DND-41 (cell line): ENCODE data around the gene FBXO24.

Source experiments
- ATAC-seq: fragments of 200-7000 bp; cut with Tn5 transposase; 3 replicates; pipeline ENCODE4 v1.9.1; 2021; ENCODE audit warnings: low read depth; ENCODE audit not compliant: insufficient read depth
- DNase-seq: peaks from one replicate; pipeline ENCODE4 v3.0.0-alpha.2; 2020
- H2AFZ ChIP-seq: 2 replicates; pipeline ENCODE4 v1.6.0; 2012; ENCODE audit warnings: low read depth, low read length
- H3K27ac ChIP-seq: 2 replicates; pipeline ENCODE4 v1.5.1; 2012; ENCODE audit warnings: low read length, inconsistent platforms
- H3K27me3 ChIP-seq: fragments of 200-600 bp; sonication (generic); 2 replicates; pipeline ENCODE4 v1.6.0; 2012; ENCODE audit warnings: low read length, mild to moderate bottlenecking, inconsistent platforms; ENCODE audit not compliant: insufficient read depth, poor library complexity
- H3K36me3 ChIP-seq: 2 replicates; pipeline ENCODE4 v1.5.1; 2012; ENCODE audit warnings: low read length, inconsistent platforms; ENCODE audit not compliant: insufficient read depth
- H3K4me1 ChIP-seq: 2 replicates; pipeline ENCODE4 v1.5.1; 2012; ENCODE audit warnings: mild to moderate bottlenecking, low read length; ENCODE audit not compliant: insufficient read depth
- H3K4me2 ChIP-seq: 2 replicates; pipeline ENCODE4 v1.6.0; 2012; ENCODE audit warnings: mild to moderate bottlenecking, moderate library complexity, low read length, inconsistent platforms; ENCODE audit not compliant: insufficient read depth
- H3K4me3 ChIP-seq, 2 experiments: fragments of 200-600 bp in 1 of 2; shearing (Covaris generic) in 1 of 2; 2 replicates each; pipeline ENCODE4 v1.5.1; 2012 to 2016; ENCODE audit warnings: inconsistent platforms in 2 of 2, low read length in 2 of 2, mild to moderate bottlenecking in 2 of 2, low read depth in 1 of 2, moderate library complexity in 1 of 2
- H3K79me2 ChIP-seq: 2 replicates; pipeline ENCODE4 v1.6.0; 2012; ENCODE audit warnings: low read length, inconsistent platforms; ENCODE audit not compliant: insufficient read depth
- H3K9ac ChIP-seq: 2 replicates; pipeline ENCODE4 v1.6.0; 2012; ENCODE audit warnings: low read depth, mild to moderate bottlenecking, inconsistent platforms, low read length, moderate library complexity
- H3K9me3 ChIP-seq: 2 replicates; pipeline ENCODE4 v1.5.1; 2012; ENCODE audit warnings: low read length, moderate library complexity, mild to moderate bottlenecking, inconsistent platforms; ENCODE audit not compliant: insufficient read depth, severe bottlenecking
- H4K20me1 ChIP-seq: 2 replicates; pipeline ENCODE4 v1.6.0; 2012; ENCODE audit warnings: low read length; ENCODE audit not compliant: insufficient read depth
- CTCF ChIP-seq: IDR thresholded peaks from 2 replicates; pipeline ENCODE4 v1.5.1; 2012; ENCODE audit warnings: borderline replicate concordance, low read length, moderate library complexity, mild to moderate bottlenecking; ENCODE audit not compliant: poor library complexity, severe bottlenecking; ENCODE audit errors: extremely low read depth
- EZH2 ChIP-seq: IDR thresholded peaks from 3 replicates; pipeline ENCODE4 v1.6.1; 2012; ENCODE audit warnings: borderline replicate concordance, low read depth, mild to moderate bottlenecking, moderate library complexity, low read length, inconsistent platforms; ENCODE audit not compliant: severe bottlenecking

FBXO24 gene

GRCh38 chr7:100577103-100577502, 9.0 kb upstream of the FBXO24 start:
- no peak for TF ChIP-seq CTCF
- no peak for TF ChIP-seq EZH2
- Histone ChIP-seq H3K27me3 (no peaks in the 10 kb centered on the region), H3K27ac (no peak overlapping the region), H3K4me3 (no peak overlapping the region), H3K4me1 (peaks cover 3% of the 10 kb centered on the region), H3K36me3 (peaks cover 88% of the 10 kb centered on the region), H3K9ac (no peak overlapping the region), H3K79me2 (peaks cover 16% of the 10 kb centered on the region), H3K4me2 (no peak overlapping the region), H3K9me3 (no peaks in the 10 kb centered on the region), H4K20me1 (peaks cover 46% of the 10 kb centered on the region), H2AFZ (no peak overlapping the region)
- no peak for ATAC-seq
- no peak for DNase-seq

- no peak for DNase-seq
- Histone ChIP-seq H3K9me3 (no peaks in the 10 kb centered on the region), H2AFZ (no peak overlapping the region), H3K9ac (no peak overlapping the region), H4K20me1 (peaks cover 50% of the 10 kb centered on the region), H3K36me3 (peaks cover 89% of the 10 kb centered on the region), H3K27ac (no peak overlapping the region), H3K4me3 (no peak overlapping the region), H3K79me2 (peaks cover 20% of the 10 kb centered on the region), H3K4me1 (peaks cover 7% of the 10 kb centered on the region), H3K4me2 (no peak overlapping the region), H3K27me3 (no peaks in the 10 kb centered on the region)
- ATAC-seq = no peak
- TF ChIP-seq EZH2 (no peak), CTCF (no peak)
Observed at GRCh38 chr7:100577507-100577906, 8.6 kb upstream of the FBXO24 start.

- Histone ChIP-seq H3K9ac (no peak overlapping the region), H4K20me1 (peaks cover 59% of the 10 kb centered on the region), H3K4me1 (peaks cover 17% of the 10 kb centered on the region), H3K27ac (no peak overlapping the region), H3K36me3 (peaks cover 91% of the 10 kb centered on the region), H3K4me2 (no peak overlapping the region), H3K4me3 (no peak overlapping the region), H2AFZ (no peak overlapping the region), H3K9me3 (no peaks in the 10 kb centered on the region), H3K27me3 (no peaks in the 10 kb centered on the region), H3K79me2 (peaks cover 30% of the 10 kb centered on the region)
- no peak for TF ChIP-seq EZH2
- no peak for TF ChIP-seq CTCF
- DNase-seq = no peak
- ATAC-seq = no peak
Observed at GRCh38 chr7:100578246-100579183, 7.6 kb upstream of the FBXO24 start.
